ENCODE results near the gene ACVR2A. TPM values are rescaled to one million over a fixed set of nuclear protein-coding genes. Genes with fewer than 3 reads are reported as not detected.

ACVR2A gene
- total RNA-seq, 4 donors from 2014 or later, result 21.1 to 32.4 (median 22.6) TPM

DNA sequence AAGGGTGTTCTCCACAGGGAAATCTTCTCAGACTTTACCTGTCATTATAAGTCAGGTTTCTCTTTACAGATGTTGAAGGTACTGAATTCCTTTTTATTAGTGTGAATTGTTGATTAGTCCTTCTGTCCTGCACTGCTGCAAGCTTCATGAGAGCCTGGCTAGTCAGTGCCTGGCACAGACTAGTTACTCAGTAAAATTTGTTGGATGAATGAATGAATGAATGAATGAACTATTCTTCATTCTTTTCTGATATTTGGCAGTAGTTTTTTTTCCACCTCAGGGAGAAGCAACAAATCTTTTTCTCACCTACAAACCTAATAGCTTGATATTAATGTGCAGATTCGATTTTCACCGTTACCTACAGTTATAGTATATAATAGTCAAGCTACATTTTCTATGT lies 64.3 kb downstream of the ACVR2A start:
- TF ChIP-seq, protein P1, sequence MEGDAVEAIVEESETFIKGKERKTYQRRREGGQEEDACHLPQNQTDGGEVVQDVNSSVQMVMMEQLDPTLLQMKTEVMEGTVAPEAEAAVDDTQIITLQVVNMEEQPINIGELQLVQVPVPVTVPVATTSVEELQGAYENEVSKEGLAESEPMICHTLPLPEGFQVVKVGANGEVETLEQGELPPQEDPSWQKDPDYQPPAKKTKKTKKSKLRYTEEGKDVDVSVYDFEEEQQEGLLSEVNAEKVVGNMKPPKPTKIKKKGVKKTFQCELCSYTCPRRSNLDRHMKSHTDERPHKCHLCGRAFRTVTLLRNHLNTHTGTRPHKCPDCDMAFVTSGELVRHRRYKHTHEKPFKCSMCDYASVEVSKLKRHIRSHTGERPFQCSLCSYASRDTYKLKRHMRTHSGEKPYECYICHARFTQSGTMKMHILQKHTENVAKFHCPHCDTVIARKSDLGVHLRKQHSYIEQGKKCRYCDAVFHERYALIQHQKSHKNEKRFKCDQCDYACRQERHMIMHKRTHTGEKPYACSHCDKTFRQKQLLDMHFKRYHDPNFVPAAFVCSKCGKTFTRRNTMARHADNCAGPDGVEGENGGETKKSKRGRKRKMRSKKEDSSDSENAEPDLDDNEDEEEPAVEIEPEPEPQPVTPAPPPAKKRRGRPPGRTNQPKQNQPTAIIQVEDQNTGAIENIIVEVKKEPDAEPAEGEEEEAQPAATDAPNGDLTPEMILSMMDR (IDR thresholded peaks at IDR 0.05; ENCODE audit: low read depth), result no peak

DNA sequence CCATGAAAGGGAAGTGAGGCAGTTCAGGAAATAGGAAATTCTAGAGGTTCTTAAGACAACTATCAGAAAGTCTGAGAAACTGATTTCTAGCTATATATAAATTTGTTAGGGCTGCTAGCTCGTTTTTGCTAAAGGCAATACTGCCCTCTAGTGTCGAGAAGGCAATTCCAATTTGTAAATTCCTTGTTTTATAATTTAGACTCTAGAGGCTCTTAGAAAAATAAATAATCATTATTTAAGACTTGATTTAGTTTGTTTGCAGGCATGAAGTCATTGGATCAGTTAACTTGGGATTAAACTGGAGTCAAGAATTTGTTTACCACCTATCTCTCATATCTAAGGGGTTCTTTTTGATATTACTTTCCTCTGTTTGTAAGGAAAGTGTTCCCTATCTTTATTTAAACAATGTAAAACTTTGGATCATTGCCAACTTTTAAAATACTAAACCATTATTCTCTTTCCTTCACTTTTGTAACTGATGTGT lies 66.2 kb downstream of the ACVR2A start:
- TF ChIP-seq, protein P1 (IDR thresholded peaks at IDR 0.05; ENCODE audit: low read depth), result no peak

DNA sequence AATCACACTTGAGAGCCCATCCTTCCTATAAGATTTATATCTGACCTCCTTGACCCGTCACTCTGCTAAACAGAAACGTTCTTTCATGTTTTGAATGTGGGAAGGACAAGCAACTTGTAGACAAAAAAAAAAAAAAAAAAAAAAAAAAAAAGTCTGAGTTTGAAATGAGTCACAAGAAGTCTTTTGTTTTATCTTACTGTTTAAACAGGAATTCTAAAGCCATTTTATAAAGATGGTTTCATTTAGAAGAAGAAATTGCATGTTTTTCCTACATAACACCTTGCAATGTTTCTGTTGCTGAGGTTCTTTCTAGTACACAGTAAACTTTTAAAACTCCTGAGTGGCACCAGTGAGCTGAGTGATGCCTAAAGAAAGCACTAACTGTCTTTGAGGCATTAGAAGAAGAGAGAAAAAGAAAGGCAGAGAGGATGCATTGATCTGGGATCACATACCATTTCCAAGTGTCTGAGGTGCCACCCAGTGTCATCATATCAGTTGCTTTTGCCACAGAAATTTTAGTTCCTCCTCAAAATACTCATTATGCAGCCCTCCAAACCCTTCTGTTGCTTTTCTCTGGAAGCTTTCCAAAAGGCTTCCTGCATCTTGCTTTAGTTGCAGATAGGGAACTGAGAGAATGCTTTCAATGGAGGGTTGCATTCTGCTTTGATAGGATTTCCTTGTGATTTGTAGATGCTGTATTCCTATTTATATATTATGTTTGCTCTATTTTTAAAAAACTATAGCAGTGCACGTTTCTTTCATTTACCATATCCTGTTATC lies 69.1 kb downstream of the ACVR2A start:
- TF ChIP-seq, protein P1 (IDR thresholded peaks at IDR 0.05; ENCODE audit: low read depth), result no peak

DNA sequence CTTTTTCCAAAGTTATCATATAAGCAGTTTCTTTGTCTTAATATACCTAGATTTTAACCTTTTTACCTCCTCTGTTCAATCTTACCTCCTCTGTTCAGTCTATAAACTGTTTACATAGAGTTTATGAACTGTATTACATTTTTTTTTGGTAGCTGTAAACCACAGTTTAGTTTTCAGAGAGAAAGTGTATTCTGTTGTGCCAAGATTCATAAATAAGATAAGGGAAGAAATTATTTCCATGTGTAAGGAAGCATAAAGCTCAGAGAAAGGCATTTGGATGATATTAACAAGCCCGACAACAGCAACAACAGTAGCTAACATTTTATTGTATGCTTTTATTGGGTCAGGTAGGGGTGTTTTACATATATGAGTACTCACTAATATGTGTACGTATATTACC lies 71.2 kb downstream of the ACVR2A start:
- TF ChIP-seq, protein P1 (IDR thresholded peaks at IDR 0.05; ENCODE audit: low read depth), result no peak

DNA sequence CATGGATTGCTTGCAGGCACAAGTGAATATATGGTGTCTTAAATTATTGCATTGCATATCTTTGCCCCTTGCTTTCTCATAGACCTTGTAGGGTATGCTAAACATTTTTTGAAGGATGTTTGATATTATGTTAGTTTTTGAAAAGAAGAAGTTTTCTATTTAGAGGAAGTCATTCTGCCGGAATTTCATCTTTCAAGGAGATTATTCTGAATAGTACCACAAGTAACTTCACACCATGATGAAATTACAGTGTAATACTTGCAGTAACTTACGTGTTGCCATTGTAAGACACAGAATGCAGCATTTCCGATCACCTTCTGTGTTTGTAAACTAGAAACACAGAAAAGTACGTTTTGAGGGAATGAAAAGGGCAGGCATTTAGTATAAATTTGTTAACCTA lies 71.9 kb downstream of the ACVR2A start:
- TF ChIP-seq, protein P1 (IDR thresholded peaks at IDR 0.05; ENCODE audit: low read depth), result no peak

DNA sequence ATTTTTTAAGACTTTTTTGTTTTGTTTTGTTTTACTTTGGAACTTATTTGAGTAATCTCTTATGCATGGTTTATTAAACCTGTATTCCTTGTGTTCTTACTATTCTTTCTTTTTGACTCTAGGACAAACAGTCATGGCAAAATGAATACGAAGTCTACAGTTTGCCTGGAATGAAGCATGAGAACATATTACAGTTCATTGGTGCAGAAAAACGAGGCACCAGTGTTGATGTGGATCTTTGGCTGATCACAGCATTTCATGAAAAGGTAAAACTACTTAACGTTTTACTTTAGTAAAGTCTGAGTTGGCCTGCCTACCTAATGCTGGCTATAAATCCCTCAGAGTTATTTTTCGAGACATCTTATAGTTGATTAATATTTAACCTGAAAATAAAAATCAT lies 72.3 kb downstream of the ACVR2A start:
- TF ChIP-seq, protein P1 (IDR thresholded peaks at IDR 0.05; ENCODE audit: low read depth), result no peak

DNA sequence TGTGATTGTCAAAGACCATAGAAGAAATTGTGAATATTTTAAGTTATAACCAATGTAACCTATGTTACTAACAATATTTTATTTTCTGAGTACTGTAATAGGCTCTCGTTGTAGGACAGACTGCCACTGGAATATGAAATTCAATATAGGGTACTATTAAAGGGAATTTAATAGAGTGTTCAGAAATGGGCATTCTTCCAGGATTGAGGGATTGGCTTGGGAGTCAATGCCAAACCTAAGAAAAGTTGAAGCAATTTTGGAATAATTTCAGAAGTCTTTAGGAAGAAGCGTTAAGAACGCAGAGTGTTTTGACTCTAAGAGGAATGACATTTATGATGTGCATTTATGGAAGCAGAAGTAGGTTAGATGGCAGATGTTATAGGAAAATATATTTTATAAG lies 79.0 kb downstream of the ACVR2A start:
- TF ChIP-seq, protein P1 (IDR thresholded peaks at IDR 0.05; ENCODE audit: low read depth), result no peak
